Smooth muscle cell (in vitro differentiated cells): ENCODE data around the gene SOST. TPM values are rescaled to one million over a fixed set of nuclear protein-coding genes. Genes with fewer than 3 reads are reported as not detected.

Experiments used
- DNase-seq: peaks from one replicate; lab custom pipeline; 2025; ENCODE audit not compliant: unreplicated experiment; lab: John Stamatoyannopoulos, UW
- H2AFZ ChIP-seq: fragments of 200-600 bp; sonication (generic); 2 replicates; pipeline ENCODE4 v1.6.0; 2016; ENCODE audit warnings: antibody characterized with exemption, low read depth, mild to moderate bottlenecking
- H3F3A ChIP-seq: fragments of 200-600 bp; sonication (generic); 2 replicates; pipeline ENCODE4 v1.6.0; 2017; ENCODE audit warnings: antibody characterized with exemption, low read depth
- H3K27ac ChIP-seq: fragments of 200-600 bp; sonication (generic); 2 replicates; pipeline ENCODE4 v1.5.1; 2016; ENCODE audit warnings: low read depth, mild to moderate bottlenecking
- H3K27me3 ChIP-seq: fragments of 200-600 bp; sonication (generic); 2 replicates; pipeline ENCODE4 v1.6.1; 2016; ENCODE audit warnings: low read depth, mild to moderate bottlenecking
- H3K36me3 ChIP-seq: fragments of 200-600 bp; sonication (generic); 2 replicates; pipeline ENCODE4 v1.5.1; 2016; ENCODE audit warnings: low read depth
- H3K4me1 ChIP-seq: fragments of 200-600 bp; sonication (generic); 2 replicates; pipeline ENCODE4 v1.5.1; 2016; ENCODE audit warnings: low read depth
- H3K4me2 ChIP-seq: fragments of 200-600 bp; sonication (generic); 2 replicates; pipeline ENCODE4 v1.6.0; 2016; ENCODE audit warnings: mild to moderate bottlenecking
- H3K4me3 ChIP-seq: fragments of 200-600 bp; sonication (generic); 2 replicates; pipeline ENCODE4 v1.5.1; 2016; ENCODE audit warnings: mild to moderate bottlenecking
- H3K79me2 ChIP-seq: fragments of 200-600 bp; sonication (generic); 2 replicates; pipeline ENCODE4 v1.6.0; 2016; ENCODE audit warnings: low read depth, mild to moderate bottlenecking
- H3K9ac ChIP-seq: fragments of 200-600 bp; sonication (generic); 2 replicates; pipeline ENCODE4 v1.6.0; 2016; ENCODE audit warnings: low read depth
- H3K9me3 ChIP-seq: fragments of 200-600 bp; sonication (generic); replicated peaks from 2 replicates; pipeline ENCODE4 v1.5.1; 2016; ENCODE audit warnings: low read depth
- H4K20me1 ChIP-seq: fragments of 200-600 bp; sonication (generic); 2 replicates; pipeline ENCODE4 v1.6.0; 2016; ENCODE audit warnings: low read depth
- CTCF ChIP-seq: fragments of 200-600 bp; sonication (generic); IDR thresholded peaks from 2 replicates; pipeline ENCODE4 v1.5.1; 2017; ENCODE audit warnings: borderline replicate concordance, mild to moderate bottlenecking, antibody characterized with exemption; ENCODE audit not compliant: insufficient read depth, poor library complexity, severe bottlenecking
- WGBS: methylation state at CpG from one replicate; pipeline ENCODE4 v1.1.7; 2016; ENCODE audit warnings: low lambda C conversion rate; 5-methylcytosine and 5-hydroxymethylcytosine counted together
- polyA plus RNA-seq: library from polyadenylated mRNA; unstranded; fragments of >200 nt; fragmentation: Nextera tagmentation; extraction: Ambion mirVana; gene quantifications from 2 replicates; pipeline ENCODE4 v1.2.1, GENCODE V29; 2016
- total RNA-seq: library from RNA; depleted of rRNA; stranded (reverse); fragments of >200 nt; gene quantifications from 2 replicates; pipeline ENCODE4 v1.2.3, GENCODE V29; 2014

Gene SOST
- total and polyA plus RNA-seq, 2 experiments from 2014 or later, result not detected

GRCh38 chr17:43722870-43723665, 35.5 kb downstream of the SOST start:
- 50% methylated on average over 8 of the region's 8 CpGs for WGBS

GRCh38 chr17:43722269-43722619, 36.3 kb downstream of the SOST start:
- no peaks in the 10 kb centered on the region for H4K20me1 ChIP-seq
- no peak for DNase-seq
- no peaks in the 10 kb centered on the region for H3K27me3 ChIP-seq
- no peaks in the 10 kb centered on the region for H3K36me3 ChIP-seq
- 87% methylated on average over 3 of the region's 3 CpGs for WGBS
- no peak overlapping the region for H2AFZ ChIP-seq
- TF ChIP-seq CTCF, result no peak
- no peaks in the 10 kb centered on the region for H3K9me3 ChIP-seq
- peaks cover 17% of the 10 kb centered on the region for H3K4me1 ChIP-seq
- H3K79me2 ChIP-seq, result no peaks in the 10 kb centered on the region
- peak overlapping the region; percentile 36 for H3K27ac ChIP-seq
- no peak overlapping the region for H3K4me2 ChIP-seq
- no peak overlapping the region for H3K4me3 ChIP-seq
- H3F3A ChIP-seq, result peaks cover 26% of the 10 kb centered on the region
- no peak overlapping the region for H3K9ac ChIP-seq

More at GRCh38 chr17:43722870-43723665, 35.5 kb downstream of the SOST start:
- Histone ChIP-seq H3K9ac (no peak overlapping the region), H3F3A (peaks cover 26% of the 10 kb centered on the region), H2AFZ (no peak overlapping the region), H3K27me3 (no peaks in the 10 kb centered on the region), H3K27ac (peak overlapping the region; percentile 50), H3K4me1 (peaks cover 17% of the 10 kb centered on the region), H3K4me3 (no peak overlapping the region), H3K36me3 (no peaks in the 10 kb centered on the region), H3K9me3 (no peaks in the 10 kb centered on the region), H3K79me2 (no peaks in the 10 kb centered on the region), H4K20me1 (no peaks in the 10 kb centered on the region), H3K4me2 (peak overlapping the region; percentile 11)
- no peak for TF ChIP-seq CTCF
- no peak for DNase-seq

- Histone ChIP-seq H3K4me2 (peak overlapping the region; percentile 93), H2AFZ (no peak overlapping the region), H3K4me1 (peaks cover 17% of the 10 kb centered on the region), H3K27ac (peak overlapping the region; percentile 36), H3F3A (peaks cover 26% of the 10 kb centered on the region), H3K9me3 (no peaks in the 10 kb centered on the region), H3K79me2 (no peaks in the 10 kb centered on the region), H3K27me3 (no peaks in the 10 kb centered on the region), H4K20me1 (no peaks in the 10 kb centered on the region), H3K9ac (no peak overlapping the region), H3K36me3 (no peaks in the 10 kb centered on the region), H3K4me3 (no peak overlapping the region)
- no peak for DNase-seq
- 74% methylated on average over 4 of the region's 4 CpGs for WGBS
- TF ChIP-seq CTCF, result no peak
Observed at GRCh38 chr17:43721537-43722268, 36.9 kb downstream of the SOST start.
